SK-N-SH treated with all-trans-retinoic acid at 6 μM for 48 hours (cell line): ENCODE results near the gene STMN1.

Experiments used
- CREB5 ChIP-seq: fragments of 250-450 bp; sonication (Bioruptor Pico); IDR thresholded peaks from 2 replicates; pipeline ENCODE4 v1.5.1; 2020; ENCODE audit warnings: low read depth, mild to moderate bottlenecking, moderate library complexity
- CSDC2 ChIP-seq: fragments of 250-450 bp; sonication (Bioruptor Pico); IDR thresholded peaks from 2 replicates; pipeline ENCODE4 v1.5.0; 2020; ENCODE audit warnings: mild to moderate bottlenecking, moderate library complexity
- OSR1 ChIP-seq: fragments of 250-450 bp; sonication (Bioruptor Pico); IDR thresholded peaks from 2 replicates; pipeline ENCODE4 v1.8.0; 2022; ENCODE audit warnings: moderate library complexity, mild to moderate bottlenecking, inconsistent platforms
- PATZ1 ChIP-seq: fragments of 250-450 bp; sonication (Bioruptor Pico); IDR thresholded peaks from 2 replicates; pipeline ENCODE4 v1.8.0; 2020; ENCODE audit warnings: mild to moderate bottlenecking, moderate library complexity, borderline replicate concordance
- TCF4 ChIP-seq: fragments of 250-450 bp; sonication (Bioruptor Pico); IDR thresholded peaks from 2 replicates; pipeline ENCODE4 v1.8.0; 2021; ENCODE audit warnings: mild to moderate bottlenecking, moderate library complexity, borderline replicate concordance
- TSHZ2 ChIP-seq: fragments of 250-450 bp; sonication (Bioruptor Pico); IDR thresholded peaks from 2 replicates; pipeline ENCODE4 v1.5.0; 2020; ENCODE audit warnings: mild to moderate bottlenecking, moderate library complexity
- ZC3H10 ChIP-seq: fragments of 250-450 bp; sonication (Bioruptor Pico); IDR thresholded peaks from 2 replicates; pipeline ENCODE4 v1.5.1; 2021; ENCODE audit warnings: mild to moderate bottlenecking, moderate library complexity

GRCh38 chr1:25871704-25872494 is 34.3 kb downstream of the STMN1 start:
- TF ChIP-seq OSR1: no peak
- no peak for TF ChIP-seq ZC3H10 (CRISPR knock-in tag)
- no peak for TF ChIP-seq PATZ1 (CRISPR knock-in tag)
- TF ChIP-seq CREB5 (CRISPR knock-in tag): no peak
- no peak for TF ChIP-seq CSDC2 (CRISPR knock-in tag)
- TF ChIP-seq TSHZ2 (CRISPR knock-in tag): no peak
- TF ChIP-seq TCF4 (CRISPR knock-in tag): no peak
